Mucosa of rectum (tissue), 2 donors: ENCODE data around the gene SOX12.
A peak's percentile ranks its signal among the peaks of the same experiment; 100 is the strongest.

Source experiments
- H3K27ac ChIP-seq, 2 donors: one replicate each; pipeline ENCODE4 v1.7.0; 2013; ENCODE audit warnings: inconsistent platforms in 2 of 2, low read depth in 2 of 2, low read length in 2 of 2
- H3K27me3 ChIP-seq, 2 donors: one replicate each; pipeline ENCODE4 v1.7.0; 2013; ENCODE audit warnings: low read length in 2 of 2; ENCODE audit not compliant: control insufficient read depth in 2 of 2, insufficient read depth in 2 of 2
- H3K36me3 ChIP-seq, 2 donors: one replicate each; pipeline ENCODE4 v1.7.0; 2013; ENCODE audit warnings: low read length in 2 of 2; ENCODE audit not compliant: control insufficient read depth in 2 of 2, insufficient read depth in 2 of 2
- H3K4me1 ChIP-seq, 2 donors: one replicate each; pipeline ENCODE4 v1.7.0; 2013; ENCODE audit warnings: low read length in 2 of 2, mild to moderate bottlenecking in 1 of 2; ENCODE audit not compliant: control insufficient read depth in 2 of 2, insufficient read depth in 2 of 2
- H3K4me3 ChIP-seq, 2 donors: one replicate each; pipeline ENCODE4 v1.7.0; 2013; ENCODE audit warnings: low read length in 2 of 2
- H3K9ac ChIP-seq, 2 donors: one replicate each; pipeline ENCODE4 v1.7.0; 2013; ENCODE audit warnings: low read length in 2 of 2, low read depth in 1 of 2, mild to moderate bottlenecking in 1 of 2
- H3K9me3 ChIP-seq, 2 donors: one replicate each; pipeline ENCODE4 v1.7.0; 2013; ENCODE audit warnings: low read length in 2 of 2; ENCODE audit not compliant: control insufficient read depth in 2 of 2
- donor health status: healthy.
- donor health status: Normal muscosa, but diverticular disease.

SOX12 gene

DNA sequence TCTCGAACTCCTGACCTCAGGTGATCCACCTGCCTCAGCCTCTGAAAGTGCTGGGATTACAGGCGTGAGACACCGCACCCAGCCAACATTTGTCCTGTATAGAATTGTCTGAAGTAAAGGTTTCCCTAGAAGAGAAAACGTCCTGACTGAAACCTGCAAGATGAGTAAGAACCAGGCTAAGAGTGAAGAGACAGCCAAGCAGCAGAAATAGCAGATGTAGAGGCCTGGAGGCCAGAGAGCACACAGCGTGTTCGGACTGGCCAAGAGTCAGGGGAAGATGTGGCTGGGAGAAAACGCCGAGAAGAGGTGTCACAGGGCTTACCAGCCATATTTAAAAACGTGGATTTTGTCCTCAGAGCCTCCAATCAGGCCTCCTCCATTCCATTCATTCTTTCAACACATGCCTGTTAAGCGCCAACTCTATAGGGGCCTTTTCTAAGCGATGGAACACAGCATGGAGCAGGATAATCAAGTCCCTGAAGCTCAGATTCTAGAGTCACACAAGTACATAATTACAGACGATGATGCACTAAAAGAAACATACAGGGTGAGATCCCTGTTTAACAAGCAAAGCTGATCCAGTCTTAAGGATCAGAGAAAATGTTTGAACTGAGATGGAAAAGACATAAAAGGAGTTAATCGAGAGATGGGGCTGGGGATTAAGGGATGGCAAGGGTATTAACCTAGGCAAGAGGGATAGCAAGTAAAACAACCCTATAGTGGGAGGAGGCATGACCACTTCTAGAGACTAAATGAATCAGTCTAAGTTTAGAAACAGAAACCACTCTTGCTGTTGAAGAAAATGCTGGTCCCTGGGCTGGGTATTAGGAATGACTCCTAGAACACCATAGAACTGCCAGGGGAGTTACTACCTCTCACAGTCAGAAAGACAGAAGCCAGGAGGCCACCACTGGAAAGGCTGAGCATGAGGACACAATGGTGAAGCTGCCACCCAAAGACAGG lies 23.2 kb upstream of the SOX12 start:
- Histone ChIP-seq H3K9ac (no peak overlapping the region), H3K36me3 (no peaks in the 10 kb centered on the region), H3K27ac (no peak overlapping the region), H3K27me3 (no peaks in the 10 kb centered on the region), H3K4me3 (no peak overlapping the region), H3K9me3 (no peaks in the 10 kb centered on the region), H3K4me1 (peaks cover 15% of the 10 kb centered on the region in 2 donors)

- H3K36me3 ChIP-seq: no peaks in the 10 kb centered on the region
These were observed 19.6 kb upstream of the SOX12 start for GRCh38 chr20:305745-306144.

DNA sequence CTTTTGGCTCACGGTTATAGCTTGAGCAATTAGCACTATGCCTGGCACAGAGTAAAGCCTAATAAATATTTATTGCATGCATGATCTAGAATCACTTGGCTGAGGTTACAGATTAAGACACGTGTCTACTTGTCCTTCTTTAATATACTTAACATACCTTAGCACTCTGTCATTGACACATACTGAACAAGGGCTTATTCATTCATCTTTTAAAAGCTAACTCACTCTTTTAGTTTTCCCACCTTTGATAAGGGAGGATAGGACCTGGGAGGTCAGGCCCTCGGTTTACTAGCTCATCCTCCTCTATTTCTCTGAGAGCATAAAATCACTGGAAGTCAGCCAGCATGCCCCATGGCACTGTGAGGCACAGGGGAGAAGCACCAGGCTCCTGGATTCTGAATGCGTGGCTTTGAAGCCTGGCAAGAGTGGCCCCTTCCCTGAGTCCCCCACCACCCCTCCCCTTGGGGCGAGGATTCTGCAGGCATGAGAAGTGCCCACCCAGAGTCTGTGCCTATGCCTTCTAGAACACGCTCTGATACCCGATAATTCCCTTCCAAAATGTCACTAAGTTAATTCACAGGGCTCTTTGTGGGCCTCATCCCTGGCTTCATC lies 16.8 kb upstream of the SOX12 start:
- no peaks in the 10 kb centered on the region for H3K27me3 ChIP-seq
- H3K27ac ChIP-seq: no peak overlapping the region

More at GRCh38 chr20:305745-306144, 19.6 kb upstream of the SOX12 start:
- Histone ChIP-seq H3K9me3 (no peaks in the 10 kb centered on the region), H3K27me3 (no peaks in the 10 kb centered on the region), H3K4me3 (no peak overlapping the region), H3K27ac (no peak overlapping the region), H3K4me1 (peaks cover 0 to 4% of the 10 kb centered on the region in 2 donors), H3K9ac (no peak overlapping the region)

DNA sequence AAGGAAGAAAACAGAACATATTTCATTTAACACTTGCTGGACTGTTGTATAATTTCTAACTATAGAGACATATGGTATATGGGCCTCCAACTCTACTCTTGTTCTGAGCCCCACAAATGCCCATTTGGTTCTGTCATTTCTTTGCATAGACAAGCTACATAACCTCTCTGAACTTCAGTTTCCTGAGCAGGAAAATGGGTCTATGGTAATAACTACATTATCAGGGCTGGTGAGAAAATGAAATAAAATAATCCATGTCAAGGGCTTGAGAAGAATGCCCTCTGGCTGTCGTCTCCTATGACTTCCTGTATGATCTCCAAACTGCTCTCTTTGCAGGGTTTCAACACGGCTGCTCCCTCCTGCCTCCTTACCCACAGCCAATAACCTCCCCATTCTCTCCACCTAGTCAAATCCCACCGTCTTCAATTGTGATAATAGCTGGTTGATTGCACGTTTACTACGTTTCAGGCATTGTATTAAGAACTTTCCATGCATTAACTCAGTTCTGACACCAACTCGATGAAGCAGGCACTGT lies 16.0 kb upstream of the SOX12 start:
- H3K9me3 ChIP-seq: no peaks in the 10 kb centered on the region
- H3K9ac ChIP-seq: no peak overlapping the region
- H3K27ac ChIP-seq: peak overlapping the region; percentile 66 to 68
- no peaks in the 10 kb centered on the region for H3K36me3 ChIP-seq
- H3K4me3 ChIP-seq: peak overlapping the region; percentile 45 to 48
- peaks cover 0 to 4% of the 10 kb centered on the region in 2 donors for H3K4me1 ChIP-seq
- no peaks in the 10 kb centered on the region for H3K27me3 ChIP-seq

More for the DNA sequence above, 16.8 kb upstream of the SOX12 start:
- H3K36me3 ChIP-seq: no peaks in the 10 kb centered on the region
- no peak overlapping the region for H3K4me3 ChIP-seq
- no peak overlapping the region for H3K9ac ChIP-seq
- H3K9me3 ChIP-seq: no peaks in the 10 kb centered on the region
- H3K4me1 ChIP-seq: peaks cover 0 to 4% of the 10 kb centered on the region in 2 donors

DNA sequence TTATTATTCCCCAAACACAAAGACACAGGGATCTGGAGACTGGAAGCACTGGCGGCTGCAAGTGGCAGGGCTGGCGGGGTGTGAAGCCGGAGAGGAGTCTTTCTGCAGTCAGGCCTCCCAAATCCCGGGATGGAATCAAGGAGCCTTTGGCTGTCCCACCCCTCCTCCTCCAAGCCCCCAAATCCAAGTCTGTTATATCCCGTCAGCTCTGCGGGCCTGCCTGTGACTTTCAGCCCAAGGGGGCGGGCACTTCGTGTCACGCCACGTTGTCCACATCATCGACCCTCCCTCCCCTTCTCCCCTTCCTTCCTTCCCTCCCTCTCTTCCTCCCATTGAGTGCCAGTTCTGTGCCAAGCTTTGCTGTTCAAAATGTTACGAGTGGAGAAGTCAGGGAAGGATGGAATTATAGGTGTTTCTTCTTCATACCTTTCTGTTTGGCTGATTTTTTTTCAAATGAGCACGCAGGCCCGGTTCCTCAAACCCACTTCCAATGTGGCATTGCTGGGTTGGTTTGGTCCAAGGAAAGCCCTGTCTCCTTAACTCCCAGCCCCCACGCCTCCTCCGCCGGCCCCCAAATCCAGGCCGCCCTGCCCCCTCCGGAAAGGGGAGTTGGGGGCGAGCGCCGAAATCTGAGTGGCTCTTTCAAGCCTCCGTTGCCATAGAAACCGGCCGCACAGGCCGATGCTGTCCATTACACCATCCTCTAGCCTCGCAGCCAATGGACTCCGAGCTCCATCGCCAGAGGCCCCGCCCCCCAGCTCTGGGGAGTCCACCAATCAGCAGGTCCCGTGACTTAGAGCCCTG lies 15.3 kb upstream of the SOX12 start:
- Histone ChIP-seq H3K27ac (peak overlapping the region; percentile 66 to 68), H3K36me3 (no peaks in the 10 kb centered on the region), H3K27me3 (no peaks in the 10 kb centered on the region), H3K4me1 (peaks cover 0 to 4% of the 10 kb centered on the region in 2 donors), H3K4me3 (peak overlapping the region; percentile 45 to 48), H3K9me3 (no peaks in the 10 kb centered on the region), H3K9ac (peak overlapping the region in 1 of 2 donors; percentile 43)

GRCh38 chr20:310645-311044 lies 14.7 kb upstream of the SOX12 start:
- H3K4me3 ChIP-seq: peak overlapping the region in 1 of 2 donors; percentile 45
- peaks cover 0 to 4% of the 10 kb centered on the region in 2 donors for H3K4me1 ChIP-seq
- no peaks in the 10 kb centered on the region for H3K27me3 ChIP-seq
- no peaks in the 10 kb centered on the region for H3K9me3 ChIP-seq
- H3K9ac ChIP-seq: no peak overlapping the region
- no peak overlapping the region for H3K27ac ChIP-seq
- H3K36me3 ChIP-seq: no peaks in the 10 kb centered on the region

GRCh38 chr20:311609-312008 lies 13.7 kb upstream of the SOX12 start:
- H3K36me3 ChIP-seq: no peaks in the 10 kb centered on the region
- H3K9me3 ChIP-seq: no peaks in the 10 kb centered on the region
- no peak overlapping the region for H3K27ac ChIP-seq
- no peak overlapping the region for H3K9ac ChIP-seq
- H3K27me3 ChIP-seq: no peaks in the 10 kb centered on the region
- H3K4me3 ChIP-seq: no peak overlapping the region
- H3K4me1 ChIP-seq: peaks cover 0 to 4% of the 10 kb centered on the region in 2 donors

DNA sequence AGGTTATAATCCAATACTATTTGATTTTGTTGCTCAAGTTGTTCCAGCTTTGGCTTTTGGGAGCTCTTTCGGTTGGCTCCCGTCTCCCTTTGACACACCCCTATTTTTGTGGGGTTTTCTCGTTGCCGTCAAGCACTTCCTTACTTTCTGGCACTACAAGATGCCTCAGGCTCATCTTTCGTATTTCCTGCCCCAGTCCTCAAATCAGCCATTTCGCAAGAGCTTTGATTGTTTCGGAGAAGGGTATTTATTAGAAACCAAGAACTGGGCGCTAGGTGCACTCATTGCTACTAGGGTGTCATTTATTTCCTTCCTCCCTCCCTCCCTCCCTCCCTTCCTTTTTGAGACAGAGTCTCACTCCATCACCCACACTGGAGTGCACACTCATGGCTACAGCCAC lies 13.3 kb upstream of the SOX12 start:
- H3K27ac ChIP-seq: no peak overlapping the region
- no peaks in the 10 kb centered on the region for H3K9me3 ChIP-seq
- peaks cover 0 to 4% of the 10 kb centered on the region in 2 donors for H3K4me1 ChIP-seq
- no peaks in the 10 kb centered on the region for H3K27me3 ChIP-seq
- H3K4me3 ChIP-seq: no peak overlapping the region
- H3K36me3 ChIP-seq: no peaks in the 10 kb centered on the region
- H3K9ac ChIP-seq: no peak overlapping the region

- Histone ChIP-seq H3K27me3 (no peaks in the 10 kb centered on the region), H3K4me1 (peaks cover 0 to 4% of the 10 kb centered on the region in 2 donors), H3K36me3 (no peaks in the 10 kb centered on the region), H3K9ac (no peak overlapping the region), H3K27ac (no peak overlapping the region), H3K4me3 (no peak overlapping the region), H3K9me3 (no peaks in the 10 kb centered on the region)
These were observed 12.5 kb upstream of the SOX12 start for GRCh38 chr20:312866-313265.
